B cell (primary cell): ENCODE data around the gene PRR33.

Experiments used
- CTCF ChIP-seq: fragments of 200-600 bp; IDR thresholded peaks from one replicate; pipeline ENCODE4 v1.8.0; 2022; ENCODE audit warnings: antibody characterized with exemption, mild to moderate bottlenecking
- EZH2 ChIP-seq: IDR thresholded peaks from 2 replicates; pipeline ENCODE4 v1.6.1; 2012; ENCODE audit warnings: borderline replicate concordance, low read depth, mild to moderate bottlenecking, moderate library complexity, low read length; ENCODE audit not compliant: insufficient read depth, poor library complexity, severe bottlenecking

GRCh38 chr11:1871531-1871930 lies 20.2 kb downstream of the PRR33 start:
- TF ChIP-seq CTCF (no peak), EZH2 (no peak)
